Caco-2 (cell line): ENCODE measurements around the gene UBN1. TPM values are rescaled to one million over a fixed set of nuclear protein-coding genes. Genes with fewer than 3 reads are reported as not detected.
A peak's percentile ranks its signal among the peaks of the same experiment; 100 is the strongest.

Source experiments
- BruUV-seq: library from RNA; stranded (reverse); fragments of 400-500 nt; replicated peaks from 2 replicates; lab custom pipeline; 2021; lab: Mats Ljungman, UMichigan
- CTCF ChIA-PET: fragments of 300-600 bp; sonication (Branson Sonifier 250); formaldehyde crosslinking; loops from one replicate; lab custom pipeline; 2022; ENCODE audit warnings: antibody characterized with exemption; lab: Charles Lee
- POLR2A ChIA-PET: fragments of 300-600 bp; sonication (Branson Sonifier 250); formaldehyde crosslinking; loops from one replicate; lab custom pipeline; 2022; ENCODE audit warnings: antibody characterized with exemption; lab: Charles Lee
- DNase-seq, 2 experiments: peaks; one replicate each; pipeline versions ENCODE4 v3.0.0 to v3.0.0-alpha.2; 2020 to 2022
- H3K27me3 ChIP-seq: replicated peaks from 2 replicates; pipeline ENCODE4 v1.6.0; 2011; ENCODE audit warnings: low read length; ENCODE audit not compliant: control insufficient read depth, insufficient read depth
- H3K36me3 ChIP-seq: 2 replicates; pipeline ENCODE4 v1.5.1; 2011; ENCODE audit warnings: low read length; ENCODE audit not compliant: control insufficient read depth, insufficient read depth
- H3K4me1 ChIP-seq: fragments of 250-450 bp; sonication (Bioruptor Pico); 2 replicates; pipeline ENCODE4 v1.5.1; 2020; ENCODE audit warnings: mild to moderate bottlenecking
- H3K4me3 ChIP-seq: 2 replicates; pipeline ENCODE4 v1.5.1; 2011; ENCODE audit warnings: low read depth, mild to moderate bottlenecking, control low read depth, low read length
- H3K9me3 ChIP-seq: fragments of 250-450 bp; sonication (Bioruptor Pico); 2 replicates; pipeline ENCODE4 v1.5.1; 2020; ENCODE audit warnings: mild to moderate bottlenecking, moderate library complexity
- H3K27ac Mint-ChIP-seq: one replicate; pipeline ENCODE4 v1.8.0; 2022; ENCODE audit warnings: mixed read lengths; ENCODE audit not compliant: unreplicated experiment
- H3K27me3 Mint-ChIP-seq: one replicate; pipeline ENCODE4 v1.8.0; 2022; ENCODE audit warnings: mixed read lengths; ENCODE audit not compliant: insufficient read depth, unreplicated experiment
- H3K36me3 Mint-ChIP-seq: one replicate; pipeline ENCODE4 v1.8.0; 2022; ENCODE audit warnings: mild to moderate bottlenecking, mixed read lengths; ENCODE audit not compliant: insufficient read depth, unreplicated experiment
- H3K4me1 Mint-ChIP-seq: one replicate; pipeline ENCODE4 v1.8.0; 2022; ENCODE audit warnings: low read depth, mixed read lengths; ENCODE audit not compliant: unreplicated experiment
- H3K4me3 Mint-ChIP-seq: one replicate; pipeline ENCODE4 v1.8.0; 2022; ENCODE audit warnings: mild to moderate bottlenecking, moderate library complexity, mixed read lengths; ENCODE audit not compliant: unreplicated experiment
- H3K9me3 Mint-ChIP-seq: one replicate; pipeline ENCODE4 v1.8.0; 2022; ENCODE audit warnings: mixed read lengths; ENCODE audit not compliant: unreplicated experiment
- intact Hi-C: fragments of 100-400 bp; cut with micrococcal nuclease; formaldehyde crosslinking; loops from one replicate; pipeline ENCODE4 v1.10.0; 2022; ENCODE audit not compliant: unreplicated experiment
- total RNA-seq: library from RNA; stranded (reverse); gene quantifications from 2 replicates; pipeline ENCODE4 v1.2.3, GENCODE V29; 2022
- TF ChIP-seq, protein P1 (sequence below), 2 experiments: fragments of 200-600 bp in 1 of 2; IDR thresholded peaks; 1 replicate in 1 of 2; 2 replicates in 1 of 2; pipeline versions ENCODE4 v1.5.1 to v1.8.0; 2011 to 2022; ENCODE audit warnings: antibody characterized with exemption in 1 of 2, control low read depth in 1 of 2, inconsistent platforms in 1 of 2, low read depth in 1 of 2, low read length in 1 of 2, mild to moderate bottlenecking in 1 of 2, moderate library complexity in 1 of 2; ENCODE audit not compliant: insufficient read depth in 1 of 2, severe bottlenecking in 1 of 2, unreplicated experiment in 1 of 2

Gene UBN1
- total RNA-seq, 1 experiment from 2014 or later: 31.5 TPM

DNA sequence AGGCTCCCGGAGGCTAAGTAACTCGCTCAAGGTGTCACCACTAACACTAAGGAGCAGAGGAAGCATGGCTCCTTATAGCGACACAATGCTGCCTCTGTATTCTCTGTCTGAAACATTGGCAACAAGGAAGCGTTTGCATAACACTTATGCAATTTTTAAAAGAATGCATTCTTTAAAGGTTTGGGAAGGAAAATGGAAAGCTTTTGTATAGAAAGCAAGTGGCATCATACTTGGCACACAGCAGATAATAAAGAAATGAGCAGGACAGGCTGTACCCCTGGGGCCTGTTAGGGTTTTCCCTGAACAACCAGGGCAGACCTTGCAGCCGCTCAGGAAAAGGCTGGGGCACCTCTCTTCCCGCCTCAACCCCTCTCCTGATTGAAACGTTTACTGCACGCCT lies 52.8 kb downstream of the UBN1 start:
- no peak overlapping the region for H3K4me3 ChIP-seq
- CTCF ChIA-PET: interaction anchor here (1.4 kb wide), 1 partner anchor 36 kb away, joined by 4 read pairs; no protein-coding TSS in a partner anchor
- H3K36me3 Mint-ChIP-seq: peaks cover 76% of the 10 kb centered on the region
- TF ChIP-seq, protein P1, sequence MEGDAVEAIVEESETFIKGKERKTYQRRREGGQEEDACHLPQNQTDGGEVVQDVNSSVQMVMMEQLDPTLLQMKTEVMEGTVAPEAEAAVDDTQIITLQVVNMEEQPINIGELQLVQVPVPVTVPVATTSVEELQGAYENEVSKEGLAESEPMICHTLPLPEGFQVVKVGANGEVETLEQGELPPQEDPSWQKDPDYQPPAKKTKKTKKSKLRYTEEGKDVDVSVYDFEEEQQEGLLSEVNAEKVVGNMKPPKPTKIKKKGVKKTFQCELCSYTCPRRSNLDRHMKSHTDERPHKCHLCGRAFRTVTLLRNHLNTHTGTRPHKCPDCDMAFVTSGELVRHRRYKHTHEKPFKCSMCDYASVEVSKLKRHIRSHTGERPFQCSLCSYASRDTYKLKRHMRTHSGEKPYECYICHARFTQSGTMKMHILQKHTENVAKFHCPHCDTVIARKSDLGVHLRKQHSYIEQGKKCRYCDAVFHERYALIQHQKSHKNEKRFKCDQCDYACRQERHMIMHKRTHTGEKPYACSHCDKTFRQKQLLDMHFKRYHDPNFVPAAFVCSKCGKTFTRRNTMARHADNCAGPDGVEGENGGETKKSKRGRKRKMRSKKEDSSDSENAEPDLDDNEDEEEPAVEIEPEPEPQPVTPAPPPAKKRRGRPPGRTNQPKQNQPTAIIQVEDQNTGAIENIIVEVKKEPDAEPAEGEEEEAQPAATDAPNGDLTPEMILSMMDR (IDR thresholded peaks at IDR 0.05; ENCODE audit: insufficient read depth in 1 of 2, low read depth in 1 of 2, low read length in 1 of 2, severe bottlenecking in 1 of 2, unreplicated experiment in 1 of 2): no peak
- no peaks in the 10 kb centered on the region for H3K27me3 Mint-ChIP-seq
- DNase-seq: no peak
- H3K4me1 ChIP-seq: no peaks in the 10 kb centered on the region
- peaks cover 8% of the 10 kb centered on the region for H3K36me3 ChIP-seq
- no peaks in the 10 kb centered on the region for H3K9me3 Mint-ChIP-seq
- BruUV-seq: TSS peak; percentile 14
- intact Hi-C loops: no loop called here
- no peaks in the 10 kb centered on the region for H3K27me3 ChIP-seq
- H3K4me3 Mint-ChIP-seq: no peak overlapping the region
- H3K27ac Mint-ChIP-seq: no peak overlapping the region
- POLR2A ChIA-PET: no interaction called here
- no peaks in the 10 kb centered on the region for H3K9me3 ChIP-seq
- H3K4me1 Mint-ChIP-seq: no peaks in the 10 kb centered on the region

DNA sequence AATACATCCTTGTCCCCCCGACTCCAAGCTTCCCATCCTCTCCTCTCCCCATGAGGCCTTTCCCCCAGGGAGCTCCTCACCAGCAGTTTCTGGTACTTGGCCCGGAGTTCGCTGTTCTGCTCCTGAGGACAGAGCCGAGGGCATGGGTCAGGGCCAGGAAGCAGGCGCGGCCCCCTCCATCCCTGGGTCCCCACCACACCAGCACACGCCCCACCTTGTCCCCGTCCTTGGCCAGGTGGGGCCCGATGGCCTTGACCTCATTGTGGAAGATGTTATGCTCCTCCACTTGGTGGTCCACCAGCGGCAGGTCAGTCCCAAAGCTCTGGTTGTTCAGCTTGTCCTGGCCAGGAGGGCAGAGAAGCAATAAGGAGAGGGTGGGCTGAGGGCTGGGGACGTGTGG lies 53.5 kb downstream of the UBN1 start:
- Mint-ChIP-seq H3K27me3 (no peaks in the 10 kb centered on the region), H3K9me3 (no peaks in the 10 kb centered on the region), H3K27ac (no peak overlapping the region), H3K4me1 (no peaks in the 10 kb centered on the region), H3K36me3 (peaks cover 72% of the 10 kb centered on the region), H3K4me3 (no peak overlapping the region)
- POLR2A ChIA-PET: no interaction called here
- DNase-seq: no peak
- H3K9me3 ChIP-seq: no peaks in the 10 kb centered on the region
- peaks cover 8% of the 10 kb centered on the region for H3K36me3 ChIP-seq
- TF ChIP-seq, protein P1 (IDR thresholded peaks at IDR 0.05; ENCODE audit: insufficient read depth in 1 of 2, low read depth in 1 of 2, low read length in 1 of 2, severe bottlenecking in 1 of 2, unreplicated experiment in 1 of 2): no peak
- no TSS peak for BruUV-seq
- intact Hi-C loops: no loop called here
- no peak overlapping the region for H3K4me3 ChIP-seq
- CTCF ChIA-PET: interaction anchor here (1.4 kb wide), 1 partner anchor 36 kb away, joined by 4 read pairs; no protein-coding TSS in a partner anchor
- H3K4me1 ChIP-seq: no peaks in the 10 kb centered on the region
- H3K27me3 ChIP-seq: no peaks in the 10 kb centered on the region

DNA sequence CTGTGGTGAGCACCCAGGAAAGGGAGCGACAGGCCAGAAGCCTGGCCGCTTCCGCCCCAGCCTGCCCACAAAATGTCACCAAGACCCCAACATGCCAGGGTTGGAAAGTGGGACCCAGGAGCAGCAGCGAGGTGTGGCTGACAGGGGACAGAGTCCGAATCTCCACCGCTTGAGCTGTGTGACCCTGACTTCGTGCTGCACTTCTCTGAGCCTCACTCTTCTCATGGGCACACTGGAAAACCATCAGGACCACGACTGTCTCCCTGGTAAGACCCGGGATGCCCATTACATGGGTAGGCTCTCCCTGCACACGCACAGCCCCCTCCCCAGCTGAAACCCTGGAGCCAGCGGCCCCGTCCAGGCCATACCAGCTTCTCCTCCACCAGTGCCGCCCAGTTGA lies 54.8 kb downstream of the UBN1 start:
- Mint-ChIP-seq H3K4me1 (no peaks in the 10 kb centered on the region), H3K36me3 (peaks cover 59% of the 10 kb centered on the region), H3K9me3 (no peaks in the 10 kb centered on the region), H3K27me3 (no peaks in the 10 kb centered on the region), H3K27ac (no peak overlapping the region), H3K4me3 (no peak overlapping the region)
- Histone ChIP-seq H3K27me3 (no peaks in the 10 kb centered on the region), H3K9me3 (no peaks in the 10 kb centered on the region), H3K36me3 (peaks cover 5% of the 10 kb centered on the region), H3K4me3 (no peak overlapping the region), H3K4me1 (no peaks in the 10 kb centered on the region)
- ChIA-PET POLR2A (no interaction called here), CTCF (no interaction called here)
- BruUV-seq: no TSS peak
- TF ChIP-seq, protein P1 (IDR thresholded peaks at IDR 0.05; ENCODE audit: insufficient read depth in 1 of 2, low read depth in 1 of 2, low read length in 1 of 2, severe bottlenecking in 1 of 2, unreplicated experiment in 1 of 2): no peak
- intact Hi-C loops: no loop called here
- DNase-seq: no peak
